ENCODE results near the gene SPRR1A.

Gene SPRR1A

DNA sequence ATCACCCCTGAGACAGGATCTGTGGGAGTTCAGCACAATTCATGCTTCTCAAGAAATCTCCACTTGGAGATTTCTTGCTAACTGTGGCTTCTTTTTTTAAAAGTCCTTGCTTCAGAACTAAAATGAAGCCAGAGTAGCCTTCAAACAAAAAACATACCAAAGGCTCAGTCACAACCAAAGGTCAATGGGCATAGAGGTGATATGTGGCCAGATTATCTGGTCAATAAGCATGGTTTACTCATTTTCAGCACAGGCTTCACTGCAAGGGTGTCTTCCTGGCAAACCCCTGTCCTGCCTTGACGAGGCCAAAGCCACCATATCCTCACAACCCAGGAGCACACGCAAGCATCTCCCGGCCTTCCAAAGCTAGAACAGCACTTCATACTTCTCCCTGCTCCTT is 24.6 kb upstream of the SPRR1A start:
- no peak overlapping the region for H3K27ac ChIP-seq
- TF ChIP-seq, protein P1, sequence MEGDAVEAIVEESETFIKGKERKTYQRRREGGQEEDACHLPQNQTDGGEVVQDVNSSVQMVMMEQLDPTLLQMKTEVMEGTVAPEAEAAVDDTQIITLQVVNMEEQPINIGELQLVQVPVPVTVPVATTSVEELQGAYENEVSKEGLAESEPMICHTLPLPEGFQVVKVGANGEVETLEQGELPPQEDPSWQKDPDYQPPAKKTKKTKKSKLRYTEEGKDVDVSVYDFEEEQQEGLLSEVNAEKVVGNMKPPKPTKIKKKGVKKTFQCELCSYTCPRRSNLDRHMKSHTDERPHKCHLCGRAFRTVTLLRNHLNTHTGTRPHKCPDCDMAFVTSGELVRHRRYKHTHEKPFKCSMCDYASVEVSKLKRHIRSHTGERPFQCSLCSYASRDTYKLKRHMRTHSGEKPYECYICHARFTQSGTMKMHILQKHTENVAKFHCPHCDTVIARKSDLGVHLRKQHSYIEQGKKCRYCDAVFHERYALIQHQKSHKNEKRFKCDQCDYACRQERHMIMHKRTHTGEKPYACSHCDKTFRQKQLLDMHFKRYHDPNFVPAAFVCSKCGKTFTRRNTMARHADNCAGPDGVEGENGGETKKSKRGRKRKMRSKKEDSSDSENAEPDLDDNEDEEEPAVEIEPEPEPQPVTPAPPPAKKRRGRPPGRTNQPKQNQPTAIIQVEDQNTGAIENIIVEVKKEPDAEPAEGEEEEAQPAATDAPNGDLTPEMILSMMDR (IDR thresholded peaks at IDR 0.05) = no peak
- no peaks in the 10 kb centered on the region for H3K36me3 ChIP-seq (ENCODE audit: control insufficient read depth, insufficient read depth, low read length)
- no peaks in the 10 kb centered on the region for H3K9me3 ChIP-seq (ENCODE audit: control insufficient read depth, low read length)
- H3K79me2 ChIP-seq = no peaks in the 10 kb centered on the region
- no peak overlapping the region for H3K4me3 ChIP-seq (ENCODE audit: low read depth, low read length)
- H2AFZ ChIP-seq = no peak overlapping the region
- no peaks in the 10 kb centered on the region for H3K4me1 ChIP-seq
- H3K4me2 ChIP-seq (ENCODE audit: low read length) = no peak overlapping the region
- H3K27me3 ChIP-seq (ENCODE audit: control insufficient read depth, insufficient read depth, low read length) = no peaks in the 10 kb centered on the region
- H3K9ac ChIP-seq = no peak overlapping the region

DNA sequence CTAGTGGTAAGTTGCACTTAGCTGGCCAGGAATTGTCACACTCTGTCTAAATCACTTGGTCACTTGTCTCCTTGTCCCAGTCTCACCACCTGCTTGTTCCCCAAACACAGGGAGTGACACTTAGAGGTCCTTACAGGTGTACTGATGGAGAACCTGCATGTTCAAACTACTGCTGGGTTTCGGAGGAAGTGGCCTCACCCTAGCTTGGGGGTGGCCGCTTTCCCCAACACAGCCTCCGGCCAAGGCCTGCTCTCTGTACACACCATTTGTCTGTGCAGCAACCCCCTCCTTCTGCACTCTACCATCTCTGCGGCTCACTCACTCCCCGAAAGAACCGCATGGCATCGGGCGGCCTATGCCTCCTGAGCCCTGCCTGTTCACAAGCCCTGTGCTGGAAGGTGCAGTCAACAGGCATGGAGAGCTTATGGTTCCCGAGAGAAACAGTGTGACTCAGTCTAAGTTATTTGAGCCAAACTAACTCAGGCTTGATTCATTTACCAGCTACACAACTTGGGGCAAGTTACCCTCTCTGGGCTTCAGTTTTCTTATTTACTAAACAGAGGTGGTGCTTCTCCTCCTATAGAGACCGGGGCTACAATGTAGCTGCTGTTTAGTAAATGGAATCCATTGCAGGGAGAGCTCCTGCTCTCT is 24.0 kb upstream of the SPRR1A start:
- H2AFZ ChIP-seq = no peak overlapping the region
- no peaks in the 10 kb centered on the region for H3K27me3 ChIP-seq (ENCODE audit: control insufficient read depth, insufficient read depth, low read length)
- H3K9ac ChIP-seq = no peak overlapping the region
- H3K79me2 ChIP-seq = no peaks in the 10 kb centered on the region
- no peaks in the 10 kb centered on the region for H3K9me3 ChIP-seq (ENCODE audit: control insufficient read depth, low read length)
- H3K4me2 ChIP-seq (ENCODE audit: low read length) = no peak overlapping the region
- TF ChIP-seq, protein P1 (IDR thresholded peaks at IDR 0.05) = no peak
- no peak overlapping the region for H3K4me3 ChIP-seq (ENCODE audit: low read depth, low read length)
- H3K36me3 ChIP-seq (ENCODE audit: control insufficient read depth, insufficient read depth, low read length) = no peaks in the 10 kb centered on the region
- no peak overlapping the region for H3K27ac ChIP-seq
- no peaks in the 10 kb centered on the region for H3K4me1 ChIP-seq

DNA sequence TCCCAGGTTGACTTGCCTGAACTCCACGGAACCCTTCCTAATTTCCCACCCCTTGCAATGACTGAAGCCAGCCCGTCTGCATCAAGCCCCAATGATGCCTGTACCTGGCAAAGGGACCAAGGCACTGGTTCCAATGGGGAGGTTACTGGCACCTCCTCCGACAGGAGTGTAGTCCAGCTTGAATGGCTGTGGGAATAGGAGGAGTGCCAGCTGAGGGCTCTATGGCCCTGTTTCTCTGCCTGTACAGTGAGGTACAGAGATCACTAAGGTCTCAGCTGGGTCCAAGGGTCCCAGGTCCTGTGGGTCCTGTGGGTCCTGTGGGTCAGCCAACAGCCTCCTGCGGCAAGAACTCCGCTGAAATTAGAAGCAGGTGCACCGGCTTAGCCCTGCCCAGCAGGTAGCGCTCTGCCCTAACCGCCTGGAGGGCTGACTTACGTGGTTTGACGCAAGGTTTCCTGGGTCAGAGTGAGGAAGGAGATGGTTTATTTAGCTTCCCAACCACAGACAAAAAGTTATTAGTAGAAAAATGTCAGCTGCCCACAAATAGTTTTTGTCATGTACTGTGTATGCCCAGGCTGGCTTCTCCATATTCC is 23.3 kb upstream of the SPRR1A start:
- no peaks in the 10 kb centered on the region for H3K4me1 ChIP-seq
- no peaks in the 10 kb centered on the region for H3K27me3 ChIP-seq (ENCODE audit: control insufficient read depth, insufficient read depth, low read length)
- no peaks in the 10 kb centered on the region for H3K79me2 ChIP-seq
- H3K4me2 ChIP-seq (ENCODE audit: low read length) = no peak overlapping the region
- H3K4me3 ChIP-seq (ENCODE audit: low read depth, low read length) = no peak overlapping the region
- no peaks in the 10 kb centered on the region for H3K36me3 ChIP-seq (ENCODE audit: control insufficient read depth, insufficient read depth, low read length)
- TF ChIP-seq, protein P1 (IDR thresholded peaks at IDR 0.05) = no peak
- no peak overlapping the region for H3K9ac ChIP-seq
- no peaks in the 10 kb centered on the region for H3K9me3 ChIP-seq (ENCODE audit: control insufficient read depth, low read length)
- no peak overlapping the region for H2AFZ ChIP-seq
- H3K27ac ChIP-seq = no peak overlapping the region

DNA sequence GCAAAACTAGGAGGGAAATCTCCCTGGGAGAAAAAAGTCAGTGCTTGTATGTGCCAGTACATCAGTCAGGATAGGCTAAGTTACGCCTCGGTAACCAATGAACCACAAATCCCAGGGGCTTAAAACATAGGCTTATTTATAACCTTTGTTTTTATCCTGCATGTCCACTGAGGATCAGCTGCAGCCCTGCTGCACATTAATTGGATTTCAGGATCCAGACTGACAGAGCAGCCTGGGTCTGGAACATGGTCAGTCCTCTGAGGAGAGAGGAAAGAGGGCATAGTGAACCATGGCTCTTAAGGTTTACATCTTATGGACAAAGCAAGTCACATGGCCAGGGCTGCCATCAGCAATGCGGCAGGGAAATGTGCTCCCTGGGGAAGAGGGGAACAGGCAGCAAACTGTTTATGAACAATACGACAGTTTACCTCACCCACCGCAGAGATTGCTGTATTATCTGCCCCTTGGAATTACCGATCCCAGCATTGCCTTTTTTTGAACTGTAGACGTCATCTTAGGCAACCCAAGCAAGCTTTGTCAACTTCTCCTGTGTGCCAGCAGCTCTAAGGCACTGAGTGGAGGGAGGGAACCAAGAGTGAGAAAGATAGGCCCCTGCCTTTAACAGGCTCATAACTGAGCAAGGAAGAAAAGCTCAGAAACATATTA is 22.5 kb upstream of the SPRR1A start:
- Histone ChIP-seq H2AFZ (no peak overlapping the region), H3K9ac (no peak overlapping the region), H3K79me2 (no peaks in the 10 kb centered on the region), H3K4me1 (no peaks in the 10 kb centered on the region), H3K27me3 (ENCODE audit: control insufficient read depth, insufficient read depth, low read length) (no peaks in the 10 kb centered on the region), H3K4me3 (ENCODE audit: low read depth, low read length) (no peak overlapping the region), H3K9me3 (ENCODE audit: control insufficient read depth, low read length) (no peaks in the 10 kb centered on the region), H3K36me3 (ENCODE audit: control insufficient read depth, insufficient read depth, low read length) (no peaks in the 10 kb centered on the region), H3K4me2 (ENCODE audit: low read length) (no peak overlapping the region), H3K27ac (no peak overlapping the region)
- TF ChIP-seq, protein P1 (IDR thresholded peaks at IDR 0.05) = no peak
